CD4-positive, alpha-beta T cell (primary cell): Measurements from ENCODE around the gene ATP5F1D. TPM values are rescaled to one million over a fixed set of nuclear protein-coding genes. Genes with fewer than 3 reads are reported as not detected.

ENCODE experiments used
- ATAC-seq: fragments of 200-7000 bp; cut with Tn5 transposase; one replicate; pipeline ENCODE4 v1.10.0; 2022; ENCODE audit warnings: mild to moderate bottlenecking; ENCODE audit not compliant: poor library complexity
- CTCF ChIA-PET: fragments of 350-600 bp; sonication (Branson Sonifier 250); formaldehyde crosslinking; loops from one replicate; lab custom pipeline; 2021; ENCODE audit warnings: antibody characterized with exemption, inconsistent platforms; lab: Charles Lee
- POLR2A ChIA-PET: fragments of 350-600 bp; sonication (Branson Sonifier 250); formaldehyde crosslinking; loops from one replicate; lab custom pipeline; 2021; ENCODE audit warnings: antibody characterized with exemption, inconsistent platforms; lab: Charles Lee
- DNase-seq, 14 experiments: peaks; one replicate each; pipeline ENCODE4 v3.0.0-alpha.2; 2013 to 2020; ENCODE audit warnings: mixed read lengths in 2 of 14
- H3K27ac ChIP-seq, 2 donors: one replicate each; pipeline versions ENCODE4 v1.5.1 to v1.7.0; 2013; ENCODE audit warnings: low read length in 2 of 2, low read depth in 1 of 2, mild to moderate bottlenecking in 1 of 2
- H3K27me3 ChIP-seq, 2 experiments: 1 replicate in 1 of 2; 2 replicates in 1 of 2; pipeline versions ENCODE4 v1.6.1 to v1.7.0; 2013; ENCODE audit warnings: low read length in 2 of 2, control low read depth in 1 of 2, mild to moderate bottlenecking in 1 of 2, moderate library complexity in 1 of 2; ENCODE audit not compliant: insufficient read depth in 2 of 2, control insufficient read depth in 1 of 2
- H3K36me3 ChIP-seq: one replicate; pipeline ENCODE4 v1.6.1; 2013; ENCODE audit warnings: low read length, control low read depth; ENCODE audit not compliant: insufficient read depth
- H3K4me1 ChIP-seq: one replicate; pipeline ENCODE4 v1.6.1; 2013; ENCODE audit warnings: low read length, control low read depth; ENCODE audit not compliant: insufficient read depth
- H3K4me3 ChIP-seq: one replicate; pipeline ENCODE4 v1.5.1; 2013; ENCODE audit warnings: mild to moderate bottlenecking, low read length, moderate library complexity
- H3K9me3 ChIP-seq, 2 experiments: 1 replicate in 1 of 2; 2 replicates in 1 of 2; pipeline versions ENCODE4 v1.6.1 to v1.7.0; 2013; ENCODE audit warnings: low read length in 2 of 2, mild to moderate bottlenecking in 2 of 2, control low read depth in 1 of 2, moderate library complexity in 1 of 2; ENCODE audit not compliant: control insufficient read depth in 1 of 2, insufficient read depth in 1 of 2
- H3K27ac Mint-ChIP-seq: one replicate; pipeline ENCODE4 v1.8.0; 2020; ENCODE audit warnings: mixed read lengths
- H3K27me3 Mint-ChIP-seq: one replicate; pipeline ENCODE4 v1.8.0; 2021; ENCODE audit warnings: mixed read lengths
- H3K36me3 Mint-ChIP-seq: one replicate; pipeline ENCODE4 v1.8.0; 2021; ENCODE audit warnings: low read depth, mixed read lengths
- H3K4me1 Mint-ChIP-seq: one replicate; pipeline ENCODE4 v1.8.0; 2021; ENCODE audit warnings: low read depth, mixed read lengths
- H3K4me3 Mint-ChIP-seq: one replicate; pipeline ENCODE4 v1.8.0; 2020; ENCODE audit warnings: mild to moderate bottlenecking, mixed read lengths
- H3K9me3 Mint-ChIP-seq: one replicate; pipeline ENCODE4 v1.8.0; 2020; ENCODE audit warnings: mixed read lengths
- CTCF ChIP-seq: fragments of 200-600 bp; IDR thresholded peaks from one replicate; pipeline ENCODE4 v1.8.0; 2022; ENCODE audit warnings: antibody characterized with exemption, mild to moderate bottlenecking
- intact Hi-C, 2 experiments: fragments of 100-400 bp; cut with DNase I in 1 of 2; cut with micrococcal nuclease in 1 of 2; formaldehyde crosslinking; loops; one replicate each; pipeline versions ENCODE4 v1.15.1 to v1.9.0; 2023 to 2025; cut with DNase I, micrococcal nuclease
- total RNA-seq, 174 experiments: library from RNA in 2 of 174; stranded (reverse) in 2 of 174; gene quantifications; one replicate each; pipeline ENCODE4 v1.2.3 and lab custom pipeline; 2021 to 2026

The ATP5F1D gene
- total RNA-seq, 2 experiments from 2014 or later, result 77.6 to 92.6 TPM

- DNase-seq (no peak), ATAC-seq (no peak)
- no peak for TF ChIP-seq CTCF
- peaks cover 15 to 18% of the 10 kb centered on the region in 2 experiments for H3K27me3 ChIP-seq
- Mint-ChIP-seq H3K4me3 (peak overlapping the region; percentile 11), H3K9me3 (no peaks in the 10 kb centered on the region), H3K36me3 (peaks cover 27% of the 10 kb centered on the region), H3K27me3 (peaks cover 16% of the 10 kb centered on the region), H3K27ac (no peak overlapping the region), H3K4me1 (peaks cover 29% of the 10 kb centered on the region)
- peaks cover 0 to 10% of the 10 kb centered on the region in 2 experiments for H3K9me3 ChIP-seq
- no peak overlapping the region for H3K27ac ChIP-seq
- intact Hi-C loops, result no loop called here
- POLR2A ChIA-PET, result interaction anchor here (0.6 to 2.5 kb wide), 3 partner anchors 12 to 175 kb away, joined by 3 to 29 read pairs (median 4); partner anchors contain the start of gene CIRBP
- peaks cover 28% of the 10 kb centered on the region for H3K4me1 ChIP-seq
- H3K36me3 ChIP-seq, result peaks cover 28% of the 10 kb centered on the region
- CTCF ChIA-PET, result interaction anchor here (1.4 to 2.0 kb wide), 2 partner anchors 37 to 91 kb away, joined by 12 read pairs; no protein-coding TSS in a partner anchor
- H3K4me3 ChIP-seq, result no peak overlapping the region
Measured at GRCh38 chr19:1280636-1281568, 39.4 kb downstream of the ATP5F1D start.

GRCh38 chr19:1281569-1282287 lies 40.2 kb downstream of the ATP5F1D start:
- ChIA-PET CTCF (no interaction called here), POLR2A (interaction anchor here (0.6 kb wide), 1 partner anchor 174 kb away, joined by 4 read pairs; no protein-coding TSS in a partner anchor)
- ATAC-seq (no peak), DNase-seq (no peak)
- Mint-ChIP-seq H3K27me3 (peaks cover 21% of the 10 kb centered on the region), H3K27ac (no peak overlapping the region), H3K4me3 (no peak overlapping the region), H3K4me1 (peaks cover 24% of the 10 kb centered on the region), H3K9me3 (no peaks in the 10 kb centered on the region), H3K36me3 (peaks cover 22% of the 10 kb centered on the region)
- peaks cover 0 to 13% of the 10 kb centered on the region in 2 experiments for H3K9me3 ChIP-seq
- intact Hi-C loops, result no loop called here
- no peak overlapping the region for H3K27ac ChIP-seq
- peaks cover 18 to 22% of the 10 kb centered on the region in 2 experiments for H3K27me3 ChIP-seq
- peaks cover 25% of the 10 kb centered on the region for H3K4me1 ChIP-seq
- no peak for TF ChIP-seq CTCF
- no peak overlapping the region for H3K4me3 ChIP-seq
- H3K36me3 ChIP-seq, result peaks cover 28% of the 10 kb centered on the region

- Mint-ChIP-seq H3K9me3 (no peaks in the 10 kb centered on the region), H3K27ac (no peak overlapping the region), H3K4me3 (no peak overlapping the region), H3K27me3 (peaks cover 21% of the 10 kb centered on the region), H3K36me3 (peaks cover 17% of the 10 kb centered on the region), H3K4me1 (peaks cover 21% of the 10 kb centered on the region)
- no peak for ATAC-seq
- intact Hi-C loops, result no loop called here
- Histone ChIP-seq H3K27ac (no peak overlapping the region), H3K4me3 (no peak overlapping the region), H3K4me1 (peaks cover 22% of the 10 kb centered on the region), H3K27me3 (peaks cover 26 to 31% of the 10 kb centered on the region in 2 experiments), H3K36me3 (peaks cover 21% of the 10 kb centered on the region), H3K9me3 (peaks cover 0 to 20% of the 10 kb centered on the region in 2 experiments)
- ChIA-PET CTCF (no interaction called here), POLR2A (interaction anchor here (0.7 to 2.0 kb wide), 2 partner anchors 13 to 120 kb away, joined by 3 to 7 read pairs; partner anchors contain the start of gene CIRBP)
- TF ChIP-seq CTCF, result no peak
- DNase-seq, result no peak
Measured at GRCh38 chr19:1282588-1283206, 41.1 kb downstream of the ATP5F1D start.
